H9 (cell line): ENCODE results near the gene KPTN. TPM values are rescaled to one million over a fixed set of nuclear protein-coding genes. Genes with fewer than 3 reads are reported as not detected.

Experiments
- DNase-seq: peaks from one replicate; pipeline ENCODE4 v3.0.0-alpha.2; 2017
- H2AFZ ChIP-seq: one replicate; pipeline ENCODE4 v1.6.1; 2013; ENCODE audit warnings: mild to moderate bottlenecking, low read length, control low read depth, moderate library complexity
- H2AK5ac ChIP-seq: 2 replicates; pipeline ENCODE4 v1.6.1; 2013; ENCODE audit warnings: low read length, control low read depth, mixed read lengths; ENCODE audit not compliant: insufficient read length
- H2BK120ac ChIP-seq: one replicate; pipeline ENCODE4 v1.6.1; 2013; ENCODE audit warnings: low read depth, mild to moderate bottlenecking, low read length, control low read depth, inconsistent platforms; ENCODE audit not compliant: poor library complexity, severe bottlenecking
- H2BK12ac ChIP-seq: 2 replicates; pipeline ENCODE4 v1.6.1; 2013; ENCODE audit warnings: low read length, control low read depth, mixed read lengths, low read depth; ENCODE audit not compliant: insufficient read length
- H2BK15ac ChIP-seq: 2 replicates; pipeline ENCODE4 v1.6.1; 2013; ENCODE audit warnings: low read depth, low read length, control low read depth
- H2BK20ac ChIP-seq: one replicate; pipeline ENCODE4 v1.6.1; 2013; ENCODE audit warnings: low read depth, mild to moderate bottlenecking, low read length, control low read depth, inconsistent platforms; ENCODE audit not compliant: poor library complexity, severe bottlenecking
- H2BK5ac ChIP-seq: 2 replicates; pipeline ENCODE4 v1.6.1; 2013; ENCODE audit warnings: low read length, control low read depth, mixed read lengths; ENCODE audit not compliant: insufficient read length
- H3K14ac ChIP-seq: 2 replicates; pipeline ENCODE4 v1.6.1; 2013; ENCODE audit warnings: low read length, control low read depth; ENCODE audit not compliant: insufficient read depth
- H3K18ac ChIP-seq: 2 replicates; pipeline ENCODE4 v1.6.1; 2013; ENCODE audit warnings: low read depth, mild to moderate bottlenecking, mixed read lengths, low read length, control low read depth; ENCODE audit not compliant: insufficient read length
- H3K23ac ChIP-seq: 2 replicates; pipeline ENCODE4 v1.6.1; 2013; ENCODE audit warnings: low read length, control low read depth, mixed read lengths, low read depth; ENCODE audit not compliant: insufficient read length
- H3K23me2 ChIP-seq: 2 replicates; pipeline ENCODE4 v1.6.1; 2013; ENCODE audit warnings: low read depth, mild to moderate bottlenecking, mixed read lengths, low read length, control low read depth; ENCODE audit not compliant: insufficient read length, poor library complexity, severe bottlenecking
- H3K27ac ChIP-seq: 2 replicates; pipeline ENCODE4 v1.5.1; 2013; ENCODE audit warnings: low read length, control low read depth, mixed read lengths, low read depth; ENCODE audit not compliant: insufficient read length
- H3K27me3 ChIP-seq: 2 replicates; pipeline ENCODE4 v1.6.1; 2013; ENCODE audit warnings: low read length, control low read depth, inconsistent platforms; ENCODE audit not compliant: insufficient read depth
- H3K4ac ChIP-seq: 2 replicates; pipeline ENCODE4 v1.6.1; 2013; ENCODE audit warnings: low read depth, mild to moderate bottlenecking, control low read depth, inconsistent platforms, low read length, moderate library complexity
- H3K4me1 ChIP-seq: 2 replicates; pipeline ENCODE4 v1.6.1; 2013; ENCODE audit warnings: low read length, control low read depth, inconsistent platforms; ENCODE audit not compliant: insufficient read depth
- H3K4me2 ChIP-seq: 2 replicates; pipeline ENCODE4 v1.6.1; 2013; ENCODE audit warnings: low read length, control low read depth, mixed read lengths; ENCODE audit not compliant: insufficient read length, insufficient read depth
- H3K56ac ChIP-seq: 2 replicates; pipeline ENCODE4 v1.6.1; 2013; ENCODE audit warnings: low read depth, mild to moderate bottlenecking, mixed read lengths, low read length, control low read depth; ENCODE audit not compliant: insufficient read length
- H3K79me1 ChIP-seq: 2 replicates; pipeline ENCODE4 v1.6.1; 2013; ENCODE audit warnings: low read depth, mild to moderate bottlenecking, moderate library complexity, low read length, control low read depth, inconsistent platforms; ENCODE audit not compliant: insufficient read depth, poor library complexity, severe bottlenecking
- H3K79me2 ChIP-seq: 2 replicates; pipeline ENCODE4 v1.6.1; 2013; ENCODE audit warnings: low read length, control low read depth, inconsistent platforms; ENCODE audit not compliant: insufficient read depth
- H3K9ac ChIP-seq: 2 replicates; pipeline ENCODE4 v1.6.1; 2013; ENCODE audit warnings: low read length, control low read depth, mixed read lengths; ENCODE audit not compliant: insufficient read length; ENCODE audit errors: extremely low read depth
- H3K9me3 ChIP-seq: one replicate; pipeline ENCODE4 v1.6.1; 2013; ENCODE audit warnings: low read depth, low read length, inconsistent platforms; ENCODE audit not compliant: control insufficient read depth
- H3T11ph ChIP-seq: one replicate; pipeline ENCODE4 v1.6.1; 2013; ENCODE audit warnings: mild to moderate bottlenecking, low read length, control low read depth, inconsistent platforms
- H4K20me1 ChIP-seq: one replicate; pipeline ENCODE4 v1.6.1; 2013; ENCODE audit not compliant: control insufficient read depth, insufficient read length, insufficient read depth
- H4K5ac ChIP-seq: 2 replicates; pipeline ENCODE4 v1.6.1; 2013; ENCODE audit warnings: low read depth, mild to moderate bottlenecking, mixed read lengths, low read length, control low read depth; ENCODE audit not compliant: insufficient read length
- H4K8ac ChIP-seq: replicated peaks from 2 replicates; pipeline ENCODE4 v1.6.1; 2013; ENCODE audit warnings: low read length, control low read depth, mixed read lengths, low read depth; ENCODE audit not compliant: insufficient read length
- H4K91ac ChIP-seq: 2 replicates; pipeline ENCODE4 v1.6.1; 2013; ENCODE audit warnings: low read depth, mild to moderate bottlenecking, moderate library complexity, mixed read lengths, low read length, control low read depth; ENCODE audit not compliant: insufficient read length
- H3K27ac Mint-ChIP-seq, 3 experiments: 2 replicates in 2 of 3; 3 replicates in 1 of 3; pipeline ENCODE4 v1.8.0; 2020 to 2021; ENCODE audit warnings: mixed read lengths in 3 of 3, mild to moderate bottlenecking in 1 of 3, moderate library complexity in 1 of 3
- H3K27me3 Mint-ChIP-seq: 2 replicates; pipeline ENCODE4 v1.8.0; 2021; ENCODE audit warnings: low read depth, mild to moderate bottlenecking, moderate library complexity, mixed read lengths
- H3K36me3 Mint-ChIP-seq, 3 experiments: 2 replicates in 2 of 3; 3 replicates in 1 of 3; pipeline ENCODE4 v1.8.0; 2020 to 2021; ENCODE audit warnings: low read depth in 3 of 3, mixed read lengths in 3 of 3; ENCODE audit not compliant: insufficient read depth in 1 of 3
- H3K4me1 Mint-ChIP-seq, 2 experiments: 2 replicates each; pipeline ENCODE4 v1.8.0; 2020; ENCODE audit warnings: mixed read lengths in 2 of 2
- H3K4me3 Mint-ChIP-seq, 2 experiments: 2 replicates in 1 of 2; 3 replicates in 1 of 2; pipeline ENCODE4 v1.8.0; 2020 to 2021; ENCODE audit warnings: mild to moderate bottlenecking in 2 of 2, mixed read lengths in 2 of 2, moderate library complexity in 1 of 2
- H3K9me3 Mint-ChIP-seq, 2 experiments: 2 replicates in 1 of 2; 3 replicates in 1 of 2; pipeline ENCODE4 v1.8.0; 2020; ENCODE audit warnings: mild to moderate bottlenecking in 2 of 2, mixed read lengths in 2 of 2, moderate library complexity in 1 of 2
- WGBS: extraction: QIAGEN DNeasy Blood & Tissue Kit; methylation state at CpG from one replicate; pipeline ENCODE4 v1.1.7; 2013; ENCODE audit warnings: missing lambda C conversion rate, low lambda C conversion rate, mixed read lengths; ENCODE audit not compliant: insufficient read length; ENCODE audit errors: extremely low coverage; 5-methylcytosine and 5-hydroxymethylcytosine counted together
- total RNA-seq: library from RNA; stranded (reverse); gene quantifications from 2 replicates; pipeline ENCODE4 v1.2.1, GENCODE V29; 2021
- TF ChIP-seq, protein P1 (sequence below): fragments of 200-600 bp; sonication (generic); conservative IDR thresholded peaks from 3 replicates; pipeline ENCODE4 v1.8.0; 2021; ENCODE audit warnings: antibody characterized with exemption, mild to moderate bottlenecking

KPTN gene
- total RNA-seq, 1 experiment from 2014 or later = 35.4 TPM

GRCh38 chr19:47428177-47428894 lies 55.7 kb downstream of the KPTN start:
- Histone ChIP-seq H3K4me2 (peak overlapping the region; percentile 78), H3K23me2 (peaks cover 22% of the 10 kb centered on the region), H3K18ac (no peak overlapping the region), H3K9me3 (no peaks in the 10 kb centered on the region), H3K4me1 (no peaks in the 10 kb centered on the region), H4K91ac (no peak overlapping the region), H3K14ac (no peak overlapping the region), H2BK5ac (no peak overlapping the region), H2BK12ac (no peak overlapping the region), H2AFZ (no peak overlapping the region), H3K27me3 (peaks cover 5% of the 10 kb centered on the region; the same call in 1 of the 2 replicates), H2BK20ac (no peak overlapping the region), H2BK15ac (no peak overlapping the region), H2AK5ac (no peak overlapping the region), H3K56ac (no peak overlapping the region), H3K27ac (no peak overlapping the region), H3K79me1 (no peaks in the 10 kb centered on the region), H3K79me2 (no peaks in the 10 kb centered on the region), H4K20me1 (no peaks in the 10 kb centered on the region), H3K4ac (no peak overlapping the region), H2BK120ac (no peak overlapping the region), H3K23ac (no peak overlapping the region), H3K9ac (no peak overlapping the region), H4K5ac (no peak overlapping the region), H3T11ph (no peak overlapping the region), H4K8ac (no peak overlapping the region)
- TF ChIP-seq, protein P1, sequence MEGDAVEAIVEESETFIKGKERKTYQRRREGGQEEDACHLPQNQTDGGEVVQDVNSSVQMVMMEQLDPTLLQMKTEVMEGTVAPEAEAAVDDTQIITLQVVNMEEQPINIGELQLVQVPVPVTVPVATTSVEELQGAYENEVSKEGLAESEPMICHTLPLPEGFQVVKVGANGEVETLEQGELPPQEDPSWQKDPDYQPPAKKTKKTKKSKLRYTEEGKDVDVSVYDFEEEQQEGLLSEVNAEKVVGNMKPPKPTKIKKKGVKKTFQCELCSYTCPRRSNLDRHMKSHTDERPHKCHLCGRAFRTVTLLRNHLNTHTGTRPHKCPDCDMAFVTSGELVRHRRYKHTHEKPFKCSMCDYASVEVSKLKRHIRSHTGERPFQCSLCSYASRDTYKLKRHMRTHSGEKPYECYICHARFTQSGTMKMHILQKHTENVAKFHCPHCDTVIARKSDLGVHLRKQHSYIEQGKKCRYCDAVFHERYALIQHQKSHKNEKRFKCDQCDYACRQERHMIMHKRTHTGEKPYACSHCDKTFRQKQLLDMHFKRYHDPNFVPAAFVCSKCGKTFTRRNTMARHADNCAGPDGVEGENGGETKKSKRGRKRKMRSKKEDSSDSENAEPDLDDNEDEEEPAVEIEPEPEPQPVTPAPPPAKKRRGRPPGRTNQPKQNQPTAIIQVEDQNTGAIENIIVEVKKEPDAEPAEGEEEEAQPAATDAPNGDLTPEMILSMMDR = no peak
- Mint-ChIP-seq H3K9me3 (no peaks in the 10 kb centered on the region), H3K4me3 (no peak overlapping the region), H3K27ac (no peak overlapping the region), H3K4me1 (peaks cover 8 to 20% of the 10 kb centered on the region in 2 experiments), H3K36me3 (no peaks in the 10 kb centered on the region; a peak in 1 of 7 replicates), H3K27me3 (peaks cover 46% of the 10 kb centered on the region)
- DNase-seq = peak; percentile 100
- WGBS = no CpG with 5 or more reads among the region's 27 CpGs
